RPMI8226 (cell line): ENCODE data around the gene KCNK3.
A peak's percentile ranks its signal among the peaks of the same experiment; 100 is the strongest.
"Not testable (repeated sequence)": the region's sequence is repeated elsewhere in the genome, so short reads cannot be mapped to it uniquely, and the experiment has no call there.

Experiments used
- DNase-seq: peaks from one replicate; pipeline ENCODE4 v3.0.0-alpha.2; 2015

Gene KCNK3

DNA sequence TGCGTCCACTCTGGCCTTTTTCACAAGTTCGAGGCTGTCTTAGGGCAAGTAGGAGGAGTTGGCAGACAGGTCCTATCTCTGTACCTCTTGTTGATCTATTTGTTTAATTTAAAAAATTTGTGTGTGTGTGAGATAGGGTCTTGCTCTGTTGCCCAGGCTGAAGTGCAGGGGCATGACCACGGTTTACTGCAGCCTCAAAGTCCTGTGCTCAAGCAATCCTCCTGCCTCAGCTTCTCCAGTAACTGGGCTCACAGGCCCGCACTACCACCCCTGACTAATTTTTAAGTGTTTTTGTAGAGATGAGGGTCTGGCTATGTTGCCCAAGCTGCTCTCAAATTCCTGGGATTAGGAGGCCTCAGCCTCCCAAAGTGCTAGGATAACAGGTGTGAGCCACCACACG, 67.3 kb downstream of the KCNK3 start:
- no peak for DNase-seq

DNA sequence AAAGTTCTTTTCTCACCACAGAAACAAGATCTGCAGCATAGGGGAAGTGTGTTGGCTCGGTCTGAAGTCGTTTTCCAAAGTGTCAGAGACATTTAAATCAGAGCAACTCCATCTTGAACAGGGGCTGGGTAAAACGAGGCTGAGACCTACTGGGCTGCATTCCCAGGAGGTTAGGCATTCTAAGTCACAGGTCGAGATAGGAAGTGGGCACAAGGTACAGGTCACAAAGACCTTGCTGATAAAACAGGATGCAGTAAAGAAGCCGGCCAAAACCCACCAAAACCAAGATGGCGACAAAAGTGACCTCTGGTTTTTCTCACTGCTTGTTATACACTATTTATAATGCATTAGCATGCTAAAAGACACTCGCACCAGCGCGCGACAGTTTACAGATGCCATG, 68.5 kb downstream of the KCNK3 start:
- DNase-seq = not testable (repeated sequence)

DNA sequence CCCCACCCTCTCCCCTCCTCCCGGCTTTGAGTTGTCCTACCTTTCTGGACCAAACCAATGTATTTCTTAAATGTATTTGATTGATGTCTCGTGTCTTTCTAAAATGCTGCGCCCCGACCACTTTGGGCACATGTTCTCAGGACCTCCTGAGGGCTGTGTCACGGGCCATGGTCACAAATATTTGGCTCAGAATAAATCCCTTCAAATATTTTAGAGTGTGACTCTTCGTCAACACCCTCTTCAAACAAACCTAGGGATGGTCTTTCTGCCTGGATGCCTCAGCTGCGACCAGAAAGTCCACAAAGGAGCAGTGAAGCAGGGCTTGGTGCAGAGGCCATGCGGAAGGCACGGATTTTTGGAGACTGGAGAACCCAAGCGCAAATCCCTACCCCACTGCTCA, 70.5 kb downstream of the KCNK3 start:
- no peak for DNase-seq

DNA sequence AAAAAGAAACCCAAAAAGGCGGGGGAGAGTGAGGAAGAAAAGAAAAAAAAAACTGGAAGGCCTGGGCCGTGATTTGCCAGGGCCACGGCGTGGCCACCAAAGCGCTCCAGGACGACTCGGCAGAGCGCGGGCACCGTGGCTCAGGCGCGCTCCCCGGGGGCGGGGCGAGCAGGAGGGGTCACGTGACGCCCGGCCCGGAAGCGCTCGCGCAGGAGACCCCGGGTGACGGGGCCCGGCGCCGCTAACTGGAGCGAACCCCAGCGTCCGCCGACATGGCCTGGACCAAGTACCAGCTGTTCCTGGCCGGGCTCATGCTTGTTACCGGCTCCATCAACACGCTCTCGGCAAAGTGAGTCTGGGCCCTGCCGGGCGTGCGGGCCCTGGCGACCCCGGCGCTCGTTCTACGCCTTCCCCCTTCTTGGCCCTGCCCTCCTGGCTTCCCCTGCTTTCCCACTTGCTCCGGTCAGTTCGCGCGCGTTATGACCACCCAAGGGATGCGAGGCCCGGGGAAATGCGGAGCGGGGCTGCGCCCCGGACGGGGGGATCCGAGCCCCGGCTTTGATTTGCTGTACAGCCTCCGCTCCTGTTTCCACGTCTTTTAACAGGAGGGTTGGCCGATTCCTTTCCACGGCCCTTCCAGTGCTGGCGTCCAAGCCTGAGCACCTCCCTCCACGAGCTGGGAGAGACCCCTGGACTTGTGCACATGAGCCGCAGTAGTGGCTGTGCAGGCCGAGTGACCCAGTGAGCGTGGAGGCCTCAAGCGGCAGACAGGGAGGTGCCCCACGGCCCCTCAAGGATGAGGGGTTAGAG, 71.8 kb downstream of the KCNK3 start, which contains the start of gene SLC35F6:
SLC35F6 (plus strand) TSS at position 207 of the 810 bp plus-strand sequence; CDS start at position 273, 66 bp downstream.
- DNase-seq = peak; percentile 89

DNA sequence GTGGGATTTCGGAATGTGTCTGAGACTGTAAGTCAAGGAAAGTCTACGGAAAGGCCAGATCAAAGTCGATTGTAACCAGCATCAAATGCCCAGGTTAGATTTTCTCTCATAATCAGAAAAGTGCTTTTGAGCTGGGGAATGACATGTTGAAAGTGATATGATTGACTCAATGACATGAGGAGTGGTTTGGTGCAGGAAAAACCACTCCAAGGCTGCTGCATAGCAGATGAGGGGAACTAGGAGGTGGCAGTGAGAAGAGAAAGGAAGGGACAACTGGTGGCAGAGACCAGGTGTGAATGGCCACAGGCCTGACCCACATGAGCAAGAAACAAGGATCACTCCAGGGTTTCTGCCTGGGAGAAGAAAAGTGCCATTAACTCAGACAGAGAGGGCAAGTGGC, 72.4 kb downstream of the KCNK3 start:
- DNase-seq = no peak

DNA sequence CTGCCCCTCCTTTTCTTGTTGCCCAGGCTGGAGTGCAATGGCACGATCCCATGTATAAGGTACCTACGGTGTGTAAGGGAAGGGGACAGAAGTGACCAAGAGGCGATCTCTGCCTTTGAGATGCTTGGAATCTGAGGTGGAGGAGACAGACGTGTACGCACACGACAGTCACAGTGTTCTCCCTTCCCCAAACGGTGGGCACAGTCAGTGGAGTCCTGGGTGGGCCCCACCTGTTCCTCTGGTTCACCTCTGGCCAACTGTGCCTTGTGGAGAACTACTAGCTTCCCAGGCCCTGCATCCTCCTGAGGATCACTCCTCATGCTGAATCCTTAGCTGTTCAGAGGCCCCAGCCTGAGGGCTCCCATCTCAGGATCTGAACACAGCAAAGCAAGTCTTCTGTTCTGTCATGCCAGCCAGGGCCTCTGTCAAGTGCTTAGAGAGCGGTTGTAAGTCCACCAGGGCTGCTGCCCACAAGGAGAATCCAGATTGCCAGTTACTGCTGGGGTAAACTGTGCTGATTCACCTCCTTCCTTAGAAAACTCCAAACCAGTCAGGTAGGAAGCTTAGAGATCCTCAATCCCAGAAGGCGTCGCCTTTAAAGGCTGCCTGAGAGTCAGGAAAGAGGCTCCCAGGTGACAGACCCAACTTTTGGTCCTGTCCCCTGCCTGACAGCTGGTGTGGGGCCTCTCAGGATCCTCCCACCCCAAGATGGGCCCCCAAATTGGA, 73.1 kb downstream of the KCNK3 start:
- DNase-seq = no peak

DNA sequence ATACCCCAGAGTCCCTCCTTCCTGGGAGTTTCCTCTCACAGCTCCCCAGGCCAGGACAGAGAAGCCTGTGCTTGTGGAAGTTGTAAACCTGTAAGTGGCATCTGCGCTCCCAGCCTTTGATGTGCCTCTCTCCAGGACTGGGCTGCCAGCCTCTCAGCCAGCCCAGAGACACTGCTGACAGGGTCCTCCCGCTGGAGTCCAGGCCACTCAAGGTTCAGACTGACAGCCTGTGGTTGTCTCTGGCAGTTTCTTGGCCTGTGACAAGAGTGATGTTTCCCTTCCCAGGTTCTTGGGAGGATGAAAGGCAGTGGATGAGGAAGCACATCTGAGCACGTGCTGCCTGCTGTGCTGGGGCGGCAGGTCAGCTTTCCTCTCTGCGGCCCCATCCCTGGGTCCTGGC, 74.6 kb downstream of the KCNK3 start:
- DNase-seq = no peak

DNA sequence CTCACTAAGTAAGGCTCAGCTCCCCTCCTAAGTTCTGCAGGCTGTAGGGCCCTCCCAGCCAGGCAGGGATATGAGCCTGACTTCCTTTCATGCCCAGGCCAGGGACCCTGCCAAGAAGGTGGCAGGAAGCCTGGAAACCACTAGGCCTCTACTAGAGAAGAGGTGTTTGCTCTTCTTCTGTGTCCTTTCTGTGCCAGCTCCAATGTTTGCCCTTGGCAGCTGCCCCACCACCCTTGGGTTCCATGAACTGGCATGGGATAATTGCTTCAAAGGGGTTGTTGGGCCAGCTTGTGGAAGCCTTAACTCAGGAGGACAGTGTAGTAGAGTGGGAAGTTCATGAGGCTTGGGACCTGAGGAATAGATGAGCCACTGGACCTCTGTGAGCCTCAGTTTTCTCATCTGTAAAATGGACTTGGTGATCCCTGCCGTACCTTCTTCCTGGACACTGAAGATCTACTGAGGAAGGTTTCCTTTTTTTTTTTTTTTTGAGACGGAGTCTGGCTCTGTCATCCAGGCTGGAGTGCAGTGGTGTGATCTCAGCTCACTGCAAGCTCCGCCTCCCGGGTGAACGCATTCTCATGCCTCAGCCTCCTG, 75.5 kb downstream of the KCNK3 start:
- DNase-seq = no peak

DNA sequence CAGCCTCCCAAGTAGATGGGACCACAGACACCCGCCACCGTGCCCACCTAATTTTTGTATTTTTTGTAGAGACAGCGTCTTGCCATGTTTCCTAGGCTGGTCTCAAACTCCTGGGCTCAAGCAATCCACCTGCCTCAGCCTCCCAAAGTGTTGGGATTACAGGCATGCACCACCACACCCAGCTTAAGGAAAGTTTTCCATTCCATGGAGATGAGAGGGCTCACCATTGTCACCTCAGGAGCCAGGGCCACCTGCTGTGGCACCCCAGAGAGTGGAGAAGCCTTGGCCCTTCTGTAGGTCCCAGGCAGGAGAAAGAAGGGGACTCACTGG, 76.2 kb downstream of the KCNK3 start:
- DNase-seq = no peak

DNA sequence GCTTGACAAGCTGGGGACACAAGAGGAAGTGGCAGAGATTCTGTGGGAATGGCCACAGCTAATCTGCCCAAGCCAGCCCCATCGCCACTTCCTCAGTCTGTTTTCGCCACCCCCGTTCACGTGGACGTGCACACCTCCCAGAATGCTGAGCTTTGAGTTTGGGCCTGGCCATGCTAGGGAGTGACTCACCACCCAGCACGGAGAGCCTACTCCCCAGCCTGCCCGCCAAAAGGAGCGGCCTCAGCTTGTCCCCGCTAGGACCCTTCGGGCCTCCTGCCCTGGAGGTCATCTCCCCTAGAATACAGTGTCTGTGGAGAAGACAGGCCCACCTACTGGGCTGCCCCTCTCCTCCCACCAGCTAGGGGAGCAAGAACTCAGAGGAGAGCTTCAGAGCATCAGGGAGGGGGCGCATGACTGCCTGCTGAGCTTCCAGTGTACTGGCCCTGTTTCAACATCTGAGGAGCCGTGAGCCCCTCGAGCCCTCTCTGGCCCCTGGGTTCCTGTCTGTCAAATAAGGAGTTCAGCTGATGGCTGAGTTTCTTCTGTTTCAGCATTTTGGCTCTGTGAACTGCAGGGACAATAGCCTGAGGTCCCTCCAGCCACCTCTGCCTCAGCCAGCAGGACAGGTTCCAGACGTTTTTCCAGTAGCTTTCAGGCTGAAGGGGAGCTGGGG, 76.7 kb downstream of the KCNK3 start:
- DNase-seq = no peak

DNA sequence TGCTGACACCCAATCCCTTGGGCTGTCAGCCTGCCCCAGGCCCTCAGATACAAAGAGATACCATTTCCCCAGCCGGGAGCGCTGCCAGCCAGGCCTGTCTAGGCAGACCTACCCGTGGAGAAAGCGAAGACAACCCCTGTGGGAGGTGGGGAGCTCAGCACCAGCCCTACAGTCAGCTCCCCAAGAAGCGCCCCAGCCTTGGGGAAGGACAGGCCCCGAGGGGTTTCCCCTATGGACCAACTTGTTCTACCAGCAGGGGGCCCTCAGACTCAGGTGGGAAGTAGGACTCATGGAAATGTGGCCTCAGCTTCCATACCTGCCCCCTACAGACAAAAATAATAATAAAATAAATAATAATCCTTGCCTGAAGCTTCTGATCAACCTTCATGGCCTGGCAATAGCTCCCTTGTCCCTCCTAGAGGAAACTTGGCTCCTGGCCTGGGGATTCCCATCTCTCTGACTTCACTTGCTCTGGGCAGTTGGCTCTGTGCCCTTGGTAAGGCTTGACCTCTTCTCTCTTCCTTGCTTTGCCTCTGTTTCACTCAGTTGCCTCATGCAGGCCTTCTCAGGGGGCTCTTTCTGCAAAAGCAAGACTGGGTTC, 78.6 kb downstream of the KCNK3 start:
- DNase-seq = peak; percentile 40

DNA sequence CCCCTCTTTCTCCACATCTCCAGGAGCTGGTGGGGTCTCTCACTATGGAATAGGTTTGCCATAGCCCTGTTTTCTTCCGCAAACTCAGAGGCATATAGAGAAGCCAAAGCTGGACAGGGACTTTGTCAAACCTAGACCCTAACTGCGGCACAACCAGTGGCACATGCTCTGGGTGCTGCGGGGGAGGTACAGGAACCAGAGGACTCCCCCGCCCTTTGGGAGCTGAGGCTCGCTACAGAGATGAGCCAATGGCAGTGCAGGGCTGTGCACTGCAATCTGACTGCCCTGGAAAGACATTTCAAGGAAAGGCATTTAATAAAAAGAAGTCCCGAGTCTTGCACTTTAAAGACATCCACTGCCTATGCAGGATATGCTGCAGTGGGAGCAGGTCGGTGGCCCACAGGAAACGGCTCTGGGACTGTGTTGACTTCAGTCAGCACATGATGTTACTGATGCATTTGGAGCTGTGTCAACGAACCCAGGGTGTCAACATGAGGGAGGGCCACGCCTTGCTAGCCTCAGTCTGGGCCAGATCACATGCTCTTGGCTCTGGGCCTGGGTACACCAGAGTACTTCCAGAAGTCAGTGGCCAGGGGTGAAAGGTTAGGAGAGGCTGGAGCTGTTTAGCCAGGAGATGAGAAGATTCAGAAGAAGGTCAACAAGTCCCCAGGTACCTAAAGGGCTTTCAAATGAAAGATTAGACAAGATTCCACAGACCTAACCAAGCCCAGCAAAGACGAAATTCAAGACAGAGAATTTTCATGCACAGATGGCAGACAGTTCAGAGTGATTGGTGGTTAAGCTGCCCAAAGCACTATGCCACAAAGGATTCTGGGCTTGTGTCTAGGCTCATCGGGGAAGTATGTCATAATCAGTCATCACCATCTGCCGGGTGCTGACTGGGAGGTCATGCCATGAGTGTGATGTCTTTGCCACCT, 79.8 kb downstream of the KCNK3 start:
- DNase-seq = no peak

DNA sequence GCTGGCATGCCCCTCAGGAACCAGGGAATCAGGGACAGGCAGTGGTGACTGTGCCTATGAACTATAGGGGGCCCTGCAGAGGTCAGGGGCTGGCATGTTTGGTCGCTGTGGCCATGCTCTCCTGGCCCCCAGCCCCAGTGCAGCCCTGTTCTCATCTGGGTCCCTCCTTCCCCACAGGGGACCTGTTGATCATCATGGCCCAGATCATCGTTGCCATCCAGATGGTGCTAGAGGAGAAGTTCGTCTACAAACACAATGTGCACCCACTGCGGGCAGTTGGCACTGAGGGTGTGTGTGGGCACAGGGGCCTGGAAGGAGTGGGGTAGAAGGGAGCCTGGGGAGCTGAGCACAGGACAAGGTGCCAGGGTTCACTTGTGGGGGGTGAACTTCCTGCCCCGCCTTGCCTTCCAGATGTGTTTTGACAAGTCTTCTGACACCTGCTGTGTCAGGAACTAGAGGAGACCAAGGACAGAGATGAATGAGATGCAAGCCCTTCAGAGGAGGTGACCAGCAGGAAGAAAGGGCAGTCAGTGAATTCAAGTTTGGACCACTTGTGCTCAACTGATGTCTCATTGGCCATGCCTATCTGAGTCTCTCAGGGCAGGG, 83.8 kb downstream of the KCNK3 start:
- no peak for DNase-seq

DNA sequence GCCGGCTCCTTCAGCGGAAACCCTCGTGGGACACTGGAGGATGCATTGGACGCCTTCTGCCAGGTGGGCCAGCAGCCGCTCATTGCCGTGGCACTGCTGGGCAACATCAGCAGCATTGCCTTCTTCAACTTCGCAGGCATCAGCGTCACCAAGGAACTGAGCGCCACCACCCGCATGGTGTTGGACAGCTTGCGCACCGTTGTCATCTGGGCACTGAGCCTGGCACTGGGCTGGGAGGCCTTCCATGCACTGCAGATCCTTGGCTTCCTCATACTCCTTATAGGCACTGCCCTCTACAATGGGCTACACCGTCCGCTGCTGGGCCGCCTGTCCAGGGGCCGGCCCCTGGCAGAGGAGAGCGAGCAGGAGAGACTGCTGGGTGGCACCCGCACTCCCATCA, 85.6 kb downstream of the KCNK3 start:
- no peak for DNase-seq

DNA sequence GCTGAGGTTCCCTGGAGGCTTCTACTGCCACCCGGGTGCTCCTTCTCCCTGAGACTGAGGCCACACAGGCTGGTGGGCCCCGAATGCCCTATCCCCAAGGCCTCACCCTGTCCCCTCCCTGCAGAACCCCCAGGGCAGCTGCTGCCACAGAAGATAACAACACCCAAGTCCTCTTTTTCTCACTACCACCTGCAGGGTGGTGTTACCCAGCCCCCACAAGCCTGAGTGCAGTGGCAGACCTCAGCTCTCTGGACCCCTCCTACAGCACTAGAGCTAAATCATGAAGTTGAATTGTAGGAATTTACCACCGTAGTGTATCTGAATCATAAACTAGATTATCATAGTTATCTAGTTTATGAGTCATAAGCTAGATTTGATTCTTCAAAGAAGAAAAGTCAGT, 86.0 kb downstream of the KCNK3 start:
- no peak for DNase-seq

DNA sequence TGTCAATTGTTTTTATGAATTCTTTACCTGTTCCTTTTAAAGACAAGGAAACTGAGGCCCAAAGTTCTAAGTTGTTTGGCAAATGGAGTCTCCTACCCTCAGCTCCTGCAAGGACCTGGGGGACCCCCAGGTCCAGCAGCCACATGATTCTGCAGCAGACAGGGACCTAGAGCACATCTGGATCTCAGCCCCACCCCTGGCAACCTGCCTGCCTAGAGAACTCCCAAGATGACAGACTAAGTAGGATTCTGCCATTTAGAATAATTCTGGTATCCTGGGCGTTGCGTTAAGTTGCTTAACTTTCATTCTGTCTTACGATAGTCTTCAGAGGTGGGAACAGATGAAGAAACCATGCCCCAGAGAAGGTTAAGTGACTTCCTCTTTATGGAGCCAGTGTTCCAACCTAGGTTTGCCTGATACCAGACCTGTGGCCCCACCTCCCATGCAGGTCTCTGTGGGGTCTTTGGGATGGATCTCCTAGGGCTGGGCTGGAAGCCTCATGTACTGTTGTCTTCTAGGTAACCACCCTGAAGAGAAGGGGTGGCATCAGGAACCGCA, 87.8 kb downstream of the KCNK3 start:
- no peak for DNase-seq
